Measurements from ENCODE around the gene CH25H. TPM values are rescaled to one million over a fixed set of nuclear protein-coding genes. Genes with fewer than 3 reads are reported as not detected.
"Not testable (repeated sequence)": the region's sequence is repeated elsewhere in the genome, so short reads cannot be mapped to it uniquely, and the experiment has no call there.

CH25H gene
- total RNA-seq = 1.00 TPM
- long read RNA-seq, transcript CH25H-201 (1 exons, 1,686 nt) = major isoform, 6 of 6 reads
- long read RNA-seq, partial matches to known transcripts = 0 of 6 reads
- long read RNA-seq, other reads (novel, unspliced or antisense) = 0 of 6 reads

DNA sequence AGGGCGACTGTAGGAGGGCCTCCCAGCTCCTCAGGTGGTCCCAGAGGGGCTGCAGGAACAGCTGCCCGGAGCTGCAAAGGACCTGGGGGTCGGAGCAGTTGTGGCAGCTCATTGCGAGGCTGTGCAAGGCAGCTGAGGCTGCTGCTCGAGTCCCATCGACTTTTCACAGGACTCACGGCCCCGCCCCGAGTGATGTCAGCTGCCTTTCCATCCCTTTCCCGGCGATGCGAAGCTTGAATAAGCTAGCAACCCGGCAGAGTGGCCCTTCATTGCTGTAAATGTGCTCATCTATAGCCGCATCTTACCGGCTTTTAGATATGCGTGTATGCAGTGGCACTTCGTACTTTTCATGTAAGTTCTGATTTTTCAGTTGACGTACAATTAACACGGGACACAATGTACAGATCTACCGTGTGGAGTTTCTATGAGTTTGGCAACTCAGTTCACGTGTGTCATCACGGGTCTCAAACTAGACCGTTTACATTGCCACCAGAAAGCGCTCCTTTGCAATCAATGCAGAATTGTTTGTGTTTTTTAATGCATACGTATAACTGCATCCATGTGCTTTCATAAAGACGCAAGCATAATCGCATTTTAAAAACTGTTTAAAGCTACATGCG, at the start of gene CH25H:
Gene CH25H (minus strand): TSS at position 137 of the 620 bp plus-strand sequence. CDS start 25 bp downstream, at position 112.
- peak; percentile 91 for DNase-seq (ENCODE audit: low spot score)
- intact Hi-C loops (cut with DNase I) = loop anchor here (5.0 kb wide), 2 partner anchors 95 to 135 kb away; no protein-coding TSS in a partner anchor

- intact Hi-C loops (cut with DNase I) = no loop called here
- no peak for DNase-seq (ENCODE audit: low spot score)
Measured at GRCh38 chr10:89256340-89256739, 49.2 kb upstream of the CH25H start.

GRCh38 chr10:89255793-89256192, 48.7 kb upstream of the CH25H start:
- DNase-seq (ENCODE audit: low spot score) = no peak
- intact Hi-C loops (cut with DNase I) = no loop called here

- intact Hi-C loops (cut with DNase I); DNase-seq (ENCODE audit: low spot score): not testable (repeated sequence)
Measured at GRCh38 chr10:89255091-89255579, 48.0 kb upstream of the CH25H start.

GRCh38 chr10:89252225-89252585, 45.1 kb upstream of the CH25H start:
- DNase-seq (ENCODE audit: low spot score) = no peak
- intact Hi-C loops (cut with DNase I) = no loop called here

- intact Hi-C loops (cut with DNase I) = no loop called here
- DNase-seq (ENCODE audit: low spot score) = peak; percentile 97
Measured at GRCh38 chr10:89251409-89252224, 44.5 kb upstream of the CH25H start, which contains the start of gene LIPA. LIPA (minus strand) TSS chr10:89251775; CDS start chr10:89247648, 4,127 bp downstream.

- no peak for DNase-seq (ENCODE audit: low spot score)
- intact Hi-C loops (cut with DNase I) = no loop called here
Measured at GRCh38 chr10:89250865-89251408, 43.8 kb upstream of the CH25H start.

- no peak for DNase-seq (ENCODE audit: low spot score)
- intact Hi-C loops (cut with DNase I) = no loop called here
Measured at GRCh38 chr10:89248990-89249389, 41.9 kb upstream of the CH25H start.

GRCh38 chr10:89247623-89248022, 40.5 kb upstream of the CH25H start:
- intact Hi-C loops (cut with DNase I); DNase-seq (ENCODE audit: low spot score): not testable (repeated sequence)

- no peak for DNase-seq (ENCODE audit: low spot score)
- intact Hi-C loops (cut with DNase I) = no loop called here
Measured at GRCh38 chr10:89245802-89246201, 38.7 kb upstream of the CH25H start.

GRCh38 chr10:89242840-89243568, 35.9 kb upstream of the CH25H start:
- intact Hi-C loops (cut with DNase I) = no loop called here
- no peak for DNase-seq (ENCODE audit: low spot score)

GRCh38 chr10:89242345-89242684, 35.2 kb upstream of the CH25H start:
- DNase-seq (ENCODE audit: low spot score) = no peak
- intact Hi-C loops (cut with DNase I) = no loop called here

GRCh38 chr10:89241486-89242344, 34.6 kb upstream of the CH25H start:
- no peak for DNase-seq (ENCODE audit: low spot score)
- intact Hi-C loops (cut with DNase I) = no loop called here

GRCh38 chr10:89241026-89241425, 33.9 kb upstream of the CH25H start:
- intact Hi-C loops (cut with DNase I) = no loop called here
- DNase-seq (ENCODE audit: low spot score) = no peak

DNA sequence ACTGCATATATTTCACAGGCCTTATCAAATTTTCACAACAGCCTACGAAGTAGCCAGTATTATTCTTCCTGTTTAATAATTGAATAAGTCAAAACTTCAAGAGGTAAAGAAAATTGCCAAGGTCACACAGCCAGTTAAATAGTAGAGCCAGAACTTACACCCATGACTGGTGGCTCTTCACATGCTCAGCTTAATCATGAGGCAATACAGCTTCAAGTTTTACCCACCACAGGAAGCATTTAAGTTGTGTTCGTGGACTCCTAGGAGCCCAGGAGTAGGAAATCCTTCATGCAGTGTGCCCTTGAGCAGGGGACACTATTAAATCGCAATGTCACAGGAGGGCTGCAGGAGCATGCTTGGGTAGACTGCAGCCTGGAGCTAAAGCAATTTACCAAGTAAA, 33.4 kb upstream of the CH25H start:
- no peak for DNase-seq (ENCODE audit: low spot score)
- intact Hi-C loops (cut with DNase I) = no loop called here

DNA sequence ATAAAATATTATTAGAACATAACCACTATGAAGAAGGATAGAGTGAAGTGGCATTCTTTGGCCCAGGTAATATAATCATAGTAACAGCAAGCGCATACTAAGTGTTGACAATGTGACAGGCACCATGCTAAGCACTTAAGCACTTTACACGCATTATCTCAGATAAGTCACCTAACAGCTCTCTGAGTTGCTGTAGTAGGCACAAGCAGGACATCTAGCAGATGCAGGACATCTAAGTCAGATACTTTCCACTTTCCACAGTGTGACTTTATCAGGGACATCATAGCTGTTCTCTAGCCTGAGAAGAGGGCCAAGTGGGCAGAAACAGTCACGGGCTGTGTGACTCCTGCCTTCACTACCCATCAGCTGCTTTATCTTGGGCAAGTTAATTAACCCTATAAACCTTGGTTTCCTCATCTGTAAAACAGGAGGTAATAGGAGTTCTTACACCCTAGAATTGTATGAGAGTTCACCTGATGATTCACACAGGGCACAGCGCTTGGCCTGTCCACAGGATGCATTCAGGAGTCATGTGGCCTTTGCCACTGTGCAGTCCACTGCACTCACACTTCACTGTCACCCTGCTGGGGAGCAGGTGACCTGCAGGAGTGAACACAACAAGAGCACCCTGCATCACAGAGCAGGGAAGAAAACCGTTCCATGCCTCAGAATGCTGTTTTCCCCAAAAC, 32.0 kb upstream of the CH25H start:
- intact Hi-C loops (cut with DNase I) = no loop called here
- no peak for DNase-seq (ENCODE audit: low spot score)

DNA sequence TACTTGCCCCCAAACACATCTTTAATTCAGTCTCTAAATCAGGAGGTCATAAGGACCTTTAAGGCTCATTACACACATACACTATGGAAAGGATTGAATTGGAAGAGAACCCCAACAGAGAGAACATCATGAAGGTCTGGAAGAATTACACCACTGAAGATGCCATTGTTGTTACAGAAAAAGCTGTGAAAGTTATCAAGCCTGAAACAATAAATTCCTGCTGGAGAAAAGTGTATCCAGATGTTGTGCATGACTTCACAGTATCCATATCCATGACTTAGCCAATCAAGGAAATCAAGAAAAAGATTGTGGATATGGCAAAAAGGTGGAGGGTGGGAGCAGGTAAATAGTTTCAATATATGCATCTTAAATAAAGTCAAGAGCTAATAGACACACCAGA, 30.7 kb upstream of the CH25H start:
- no peak for DNase-seq (ENCODE audit: low spot score)
- intact Hi-C loops (cut with DNase I) = no loop called here

- no peak for DNase-seq (ENCODE audit: low spot score)
- intact Hi-C loops (cut with DNase I) = no loop called here
Measured at GRCh38 chr10:89236226-89236797, 29.2 kb upstream of the CH25H start.
